Stimulated activated CD8-positive, alpha-beta memory T cell treated with anti-CD3 and anti-CD28 coated beads, Interleukin-2, amount 100 ng/mL, for 1 hour (primary cell): ENCODE measurements around the gene SPPL2B.

Source experiments
- DNase-seq, 2 donors: peaks; one replicate each; pipeline ENCODE4 v3.0.0-alpha.2; 2020; ENCODE audit warnings: low read depth in 2 of 2

SPPL2B gene

GRCh38 chr19:2323707-2324106 is 4.8 kb upstream of the SPPL2B start:
- no peak for DNase-seq

GRCh38 chr19:2324220-2324948 is 4.1 kb upstream of the SPPL2B start:
- no peak for DNase-seq

- DNase-seq, result no peak
Measured at GRCh38 chr19:2325281-2326046, 3.0 kb upstream of the SPPL2B start.

GRCh38 chr19:2326699-2327360 is 1.7 kb upstream of the SPPL2B start:
- DNase-seq, result no peak

GRCh38 chr19:2327773-2328400 is 597 bp upstream of the SPPL2B start:
- peak in 1 of 2 donors; percentile 16 for DNase-seq

GRCh38 chr19:2329149-2329478 is 630 bp downstream of the SPPL2B start:
- DNase-seq, result no peak

GRCh38 chr19:2329501-2329916 is 1.0 kb downstream of the SPPL2B start:
- no peak for DNase-seq

- DNase-seq, result no peak
Measured at GRCh38 chr19:2330255-2330631, 1.8 kb downstream of the SPPL2B start.

- DNase-seq, result no peak
Measured at GRCh38 chr19:2330632-2331284, 2.3 kb downstream of the SPPL2B start.

- no peak for DNase-seq
Measured at GRCh38 chr19:2331601-2332246, 3.2 kb downstream of the SPPL2B start.

- peak in 1 of 2 donors; percentile 26 for DNase-seq
Measured at GRCh38 chr19:2332341-2333026, 4.0 kb downstream of the SPPL2B start.

- no peak for DNase-seq
Measured at GRCh38 chr19:2333027-2333806, 4.7 kb downstream of the SPPL2B start.

GRCh38 chr19:2333807-2334211 is 5.3 kb downstream of the SPPL2B start:
- DNase-seq, result no peak

- DNase-seq, result no peak
Measured at GRCh38 chr19:2334426-2334825, 5.9 kb downstream of the SPPL2B start.

- no peak for DNase-seq
Measured at GRCh38 chr19:2334986-2335846, 6.7 kb downstream of the SPPL2B start.

- no peak for DNase-seq
Measured at GRCh38 chr19:2335848-2336247, 7.4 kb downstream of the SPPL2B start.

GRCh38 chr19:2336528-2337328 is 8.2 kb downstream of the SPPL2B start:
- DNase-seq, result no peak

GRCh38 chr19:2337329-2337707 is 8.8 kb downstream of the SPPL2B start:
- no peak for DNase-seq
